PC-3 (cell line): Measurements from ENCODE around the gene DNM3. TPM values are rescaled to one million over a fixed set of nuclear protein-coding genes. Genes with fewer than 3 reads are reported as not detected.
"Not testable (repeated sequence)": the region's sequence is repeated elsewhere in the genome, so short reads cannot be mapped to it uniquely, and the experiment has no call there.

Source experiments
- ATAC-seq: fragments of 200-7000 bp; cut with Tn5 transposase; 2 replicates; pipeline ENCODE4 v1.9.1; 2020; ENCODE audit warnings: mild to moderate bottlenecking, moderate library complexity
- BruUV-seq: library from RNA; stranded (reverse); fragments of 400-500 nt; replicated peaks from 2 replicates; lab custom pipeline; 2021; lab: Mats Ljungman, UMichigan
- CTCF ChIA-PET: fragments of 300-600 bp; sonication (Branson Sonifier 250); formaldehyde crosslinking; loops from one replicate; lab custom pipeline; 2022; ENCODE audit warnings: antibody characterized with exemption; lab: Charles Lee
- POLR2A ChIA-PET: fragments of 300-600 bp; sonication (Branson Sonifier 250); formaldehyde crosslinking; loops from one replicate; lab custom pipeline; 2022; ENCODE audit warnings: antibody characterized with exemption; ENCODE audit not compliant: unreplicated experiment; lab: Charles Lee
- DNase-seq: peaks from one replicate; pipeline ENCODE4 v3.0.0-alpha.2; 2015
- H2AFZ ChIP-seq: fragments of 300-600 bp; sonication (generic); 2 replicates; pipeline ENCODE4 v1.6.0; 2016; ENCODE audit warnings: antibody characterized with exemption, low read length
- H3F3A ChIP-seq: fragments of 300-600 bp; sonication (generic); one replicate; pipeline ENCODE4 v1.6.0; 2017; ENCODE audit warnings: antibody characterized with exemption, low read length, control low read depth, mild to moderate bottlenecking; ENCODE audit not compliant: unreplicated experiment
- H3K27ac ChIP-seq: fragments of 300-600 bp; sonication (generic); 2 replicates; pipeline ENCODE4 v1.5.1; 2016; ENCODE audit warnings: mild to moderate bottlenecking, low read length
- H3K27me3 ChIP-seq: fragments of 300-600 bp; sonication (generic); 2 replicates; pipeline ENCODE4 v1.6.1; 2016; ENCODE audit warnings: low read length, mixed read lengths
- H3K36me3 ChIP-seq: fragments of 300-600 bp; sonication (generic); 2 replicates; pipeline ENCODE4 v1.6.1; 2016; ENCODE audit warnings: low read depth, mixed run types, low read length, mixed read lengths
- H3K4me1 ChIP-seq: fragments of 300-600 bp; sonication (generic); 2 replicates; pipeline ENCODE4 v1.5.1; 2016; ENCODE audit warnings: low read length; ENCODE audit not compliant: insufficient read depth
- H3K4me2 ChIP-seq: fragments of 300-600 bp; sonication (generic); 2 replicates; pipeline ENCODE4 v1.6.0; 2016; ENCODE audit warnings: low read length
- H3K4me3 ChIP-seq: fragments of 300-600 bp; sonication (generic); 2 replicates; pipeline ENCODE4 v1.5.1; 2016; ENCODE audit warnings: mild to moderate bottlenecking, low read length, mixed read lengths
- H3K79me2 ChIP-seq: fragments of 300-600 bp; sonication (generic); 2 replicates; pipeline ENCODE4 v1.6.1; 2017; ENCODE audit warnings: low read length, mixed read lengths
- H3K9ac ChIP-seq: fragments of 300-600 bp; sonication (generic); 2 replicates; pipeline ENCODE4 v1.6.0; 2016; ENCODE audit warnings: mild to moderate bottlenecking, low read length
- H3K9me2 ChIP-seq: fragments of 300-600 bp; sonication (generic); replicated peaks from 2 replicates; pipeline ENCODE4 v1.6.1; 2016; ENCODE audit warnings: mixed run types, low read length, mixed read lengths
- H3K9me3 ChIP-seq: fragments of 300-600 bp; sonication (generic); 2 replicates; pipeline ENCODE4 v1.6.1; 2016; ENCODE audit warnings: low read length, mixed read lengths
- H4K20me1 ChIP-seq: fragments of 300-600 bp; sonication (generic); 2 replicates; pipeline ENCODE4 v1.6.1; 2016; ENCODE audit warnings: low read length, mixed read lengths
- CTCF ChIP-seq: fragments of 300-600 bp; sonication (generic); conservative IDR thresholded peaks from 2 replicates; pipeline ENCODE4 v1.5.1; 2017; ENCODE audit warnings: antibody characterized with exemption, low read depth, mild to moderate bottlenecking, low read length
- EZH2 ChIP-seq: fragments of 300-600 bp; sonication (generic); IDR thresholded peaks from one replicate; pipeline ENCODE4 v1.6.1; 2017; ENCODE audit warnings: antibody characterized with exemption, mild to moderate bottlenecking, low read length; ENCODE audit not compliant: unreplicated experiment
- EZH2phosphoT487 ChIP-seq: fragments of 300-600 bp; sonication (generic); IDR thresholded peaks from 2 replicates; pipeline ENCODE4 v1.6.1; 2018; ENCODE audit warnings: mild to moderate bottlenecking, antibody characterized with exemption, low read length, borderline replicate concordance
- intact Hi-C: fragments of 100-400 bp; cut with micrococcal nuclease; formaldehyde crosslinking; loops from 2 replicates; pipeline ENCODE4 v1.9.0; 2023
- total RNA-seq: library from RNA; depleted of rRNA; stranded (reverse); fragments of >200 nt; gene quantifications from 2 replicates; pipeline ENCODE4 v1.2.3, GENCODE V29; 2014

Gene DNM3
- total RNA-seq, 1 experiment from 2014 or later, result 0.98 TPM

DNA sequence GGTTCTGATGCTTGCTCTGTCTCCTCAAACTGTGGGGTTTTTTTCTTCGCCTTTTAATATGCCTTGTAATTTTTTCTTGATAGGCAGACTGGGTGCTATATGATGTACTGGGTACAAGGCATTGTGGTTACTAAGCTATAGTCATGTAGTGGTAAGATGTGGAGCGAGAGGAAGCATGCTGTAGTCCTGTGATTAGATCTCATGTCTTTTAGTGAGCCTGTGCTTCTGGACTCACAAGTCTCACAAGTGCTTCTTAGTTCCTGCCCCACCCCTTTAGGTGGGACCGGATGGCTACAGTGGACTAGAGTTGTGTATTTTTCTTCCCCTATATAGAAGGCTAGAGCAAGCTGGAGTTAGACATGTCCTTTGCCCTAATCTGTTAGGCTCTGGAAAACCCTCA is 178.7 kb downstream of the DNM3 start:
- intact Hi-C loops, result no loop called here
- ATAC-seq (no peak; the same call in 1 of the 2 replicates), DNase-seq (no peak)
- Histone ChIP-seq H3K9me3 (no peaks in the 10 kb centered on the region), H3F3A (no peaks in the 10 kb centered on the region), H4K20me1 (no peaks in the 10 kb centered on the region), H3K4me3 (no peak overlapping the region), H3K9me2 (no peaks in the 10 kb centered on the region), H3K4me2 (no peak overlapping the region), H3K4me1 (peaks cover 6% of the 10 kb centered on the region; the same call in 1 of the 2 replicates), H3K36me3 (no peaks in the 10 kb centered on the region), H3K79me2 (no peaks in the 10 kb centered on the region), H3K27ac (no peak overlapping the region), H2AFZ (no peak overlapping the region), H3K27me3 (peaks cover 39% of the 10 kb centered on the region; the same call in 1 of the 2 replicates), H3K9ac (no peak overlapping the region)
- CTCF ChIA-PET, result no interaction called here
- POLR2A ChIA-PET, result no interaction called here
- BruUV-seq, result no TSS peak
- TF ChIP-seq EZH2phosphoT487, result no peak
- TF ChIP-seq EZH2, result no peak
- no peak for TF ChIP-seq CTCF

- H3K9me2 ChIP-seq, result no peaks in the 10 kb centered on the region
- peaks cover 21% of the 10 kb centered on the region; the same call in 1 of the 2 replicates for H3K27me3 ChIP-seq
- ChIA-PET CTCF (interaction anchor here (0.6 kb wide), 1 partner anchor 407 kb away, joined by 3 read pairs; no protein-coding TSS in a partner anchor), POLR2A (no interaction called here)
- H3F3A ChIP-seq, result no peaks in the 10 kb centered on the region
- H3K9me3 ChIP-seq, result no peaks in the 10 kb centered on the region
- no peaks in the 10 kb centered on the region for H3K36me3 ChIP-seq
- H2AFZ ChIP-seq, result no peak overlapping the region
- no peak overlapping the region for H3K27ac ChIP-seq
- H3K9ac ChIP-seq, result no peak overlapping the region
- ATAC-seq (peak; percentile 32; the same call in 1 of the 2 replicates), DNase-seq (no peak)
- no peak overlapping the region for H3K4me3 ChIP-seq
- intact Hi-C loops, result no loop called here
- peaks cover 6% of the 10 kb centered on the region; the same call in 1 of the 2 replicates for H3K4me1 ChIP-seq
- BruUV-seq, result no TSS peak
- no peaks in the 10 kb centered on the region for H3K79me2 ChIP-seq
- no peaks in the 10 kb centered on the region for H4K20me1 ChIP-seq
- TF ChIP-seq CTCF, result no peak
- no peak for TF ChIP-seq EZH2
- TF ChIP-seq EZH2phosphoT487, result no peak
- H3K4me2 ChIP-seq, result no peak overlapping the region
Measured at GRCh38 chr1:172024516-172024915, 183.2 kb downstream of the DNM3 start.

DNA sequence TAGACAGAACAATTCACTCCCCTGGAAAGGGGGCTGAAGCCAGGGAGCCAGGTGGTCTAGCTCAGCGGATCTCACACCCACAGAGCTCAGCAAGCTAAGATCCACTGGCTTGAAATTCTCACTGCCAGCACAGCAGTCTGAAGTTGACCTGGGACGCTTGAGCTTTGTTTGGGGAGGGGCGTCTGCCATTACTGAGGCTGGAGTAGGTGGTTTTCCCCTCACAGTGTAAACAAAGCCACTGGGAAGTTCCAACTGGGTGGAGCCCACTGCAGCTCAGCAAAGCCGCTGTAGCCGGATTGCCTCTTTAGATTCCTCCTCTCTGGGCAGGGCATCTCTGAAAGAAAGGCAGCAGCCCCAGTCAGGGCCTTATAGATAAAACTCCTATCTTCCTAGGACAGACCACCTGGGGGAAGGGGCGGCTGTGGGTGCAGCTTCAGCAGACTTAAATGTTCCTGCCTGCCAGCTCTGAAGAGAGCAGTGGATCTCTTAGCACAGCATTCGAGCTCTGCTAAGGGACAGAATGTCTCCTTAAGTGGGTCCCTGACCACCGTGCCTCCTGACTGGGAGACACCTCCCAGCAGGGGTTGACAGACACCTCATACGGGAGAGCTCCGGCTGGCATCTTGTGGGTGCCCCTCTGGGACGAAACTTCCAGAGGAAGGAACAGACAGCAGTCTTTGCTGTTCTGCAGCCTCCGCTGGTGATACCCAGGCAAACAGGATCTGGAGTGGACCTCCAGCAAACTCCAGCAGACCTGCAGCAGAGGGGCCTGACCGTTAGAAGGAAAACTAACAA is 183.8 kb downstream of the DNM3 start:
- H3K79me2 ChIP-seq, H3K9me3 ChIP-seq, H2AFZ ChIP-seq, DNase-seq, POLR2A ChIA-PET, H3K4me2 ChIP-seq, H4K20me1 ChIP-seq, BruUV-seq, H3F3A ChIP-seq, H3K4me1 ChIP-seq, H3K4me3 ChIP-seq, H3K27ac ChIP-seq, H3K9me2 ChIP-seq, H3K36me3 ChIP-seq, ATAC-seq, intact Hi-C loops, H3K9ac ChIP-seq: not testable (repeated sequence)
- H3K27me3 ChIP-seq, result peaks cover 16% of the 10 kb centered on the region; the same call in 1 of the 2 replicates
- CTCF ChIA-PET, result interaction anchor here (0.6 kb wide), 2 partner anchors 406 to 584 kb away, joined by 3 read pairs; no protein-coding TSS in a partner anchor
